ENCODE measurements around the gene CUZD1.
"Not testable (repeated sequence)": the region's sequence is repeated elsewhere in the genome, so short reads cannot be mapped to it uniquely, and the experiment has no call there.

Gene CUZD1

GRCh38 chr10:122845783-122846332, at the start of gene CUZD1:
TSS of gene CUZD1 (minus strand) at chr10:122845857. CDS start at chr10:122845843, 14 bp downstream.
- no peak for DNase-seq (ENCODE audit: low read depth in 1 of 2, low spot score in 1 of 2)

GRCh38 chr10:122894261-122894944, 48.7 kb upstream of the CUZD1 start:
- DNase-seq (ENCODE audit: low read depth in 1 of 2, low spot score in 1 of 2) = no peak

GRCh38 chr10:122884166-122884565, 38.5 kb upstream of the CUZD1 start:
- no peak for DNase-seq (ENCODE audit: low read depth in 1 of 2, low spot score in 1 of 2)

- DNase-seq (ENCODE audit: low read depth in 1 of 2, low spot score in 1 of 2) = no peak
These were observed 37.1 kb upstream of the CUZD1 start for GRCh38 chr10:122882766-122883165.

GRCh38 chr10:122879339-122880273, 33.9 kb upstream of the CUZD1 start, which contains the start of gene FAM24B:
TSS of gene FAM24B (minus strand) at chr10:122879581. CDS start at chr10:122850515, 29,066 bp downstream.
- DNase-seq (ENCODE audit: low read depth in 1 of 2, low spot score in 1 of 2) = peak; percentile 79 to 91

GRCh38 chr10:122878799-122879338, 33.2 kb upstream of the CUZD1 start:
- no peak for DNase-seq (ENCODE audit: low read depth in 1 of 2, low spot score in 1 of 2)

- no peak for DNase-seq (ENCODE audit: low read depth in 1 of 2, low spot score in 1 of 2)
These were observed 31.6 kb upstream of the CUZD1 start for GRCh38 chr10:122877264-122877663.

GRCh38 chr10:122876467-122876855, 30.8 kb upstream of the CUZD1 start:
- DNase-seq (ENCODE audit: low read depth in 1 of 2, low spot score in 1 of 2) = no peak

- no peak for DNase-seq (ENCODE audit: low read depth in 1 of 2, low spot score in 1 of 2)
These were observed 30.3 kb upstream of the CUZD1 start for GRCh38 chr10:122875843-122876466.

- DNase-seq (ENCODE audit: low read depth in 1 of 2, low spot score in 1 of 2) = not testable (repeated sequence)
These were observed 26.3 kb upstream of the CUZD1 start for GRCh38 chr10:122871947-122872346.

GRCh38 chr10:122868768-122869167, 23.1 kb upstream of the CUZD1 start:
- DNase-seq (ENCODE audit: low read depth in 1 of 2, low spot score in 1 of 2) = not testable (repeated sequence)

- not testable (repeated sequence) for DNase-seq (ENCODE audit: low read depth in 1 of 2, low spot score in 1 of 2)
These were observed 21.3 kb upstream of the CUZD1 start for GRCh38 chr10:122866757-122867482.

GRCh38 chr10:122864901-122865300, 19.2 kb upstream of the CUZD1 start:
- DNase-seq (ENCODE audit: low read depth in 1 of 2, low spot score in 1 of 2) = no peak

GRCh38 chr10:122864194-122864592, 18.5 kb upstream of the CUZD1 start:
- DNase-seq (ENCODE audit: low read depth in 1 of 2, low spot score in 1 of 2) = no peak

GRCh38 chr10:122863216-122864193, 17.8 kb upstream of the CUZD1 start:
- no peak for DNase-seq (ENCODE audit: low read depth in 1 of 2, low spot score in 1 of 2)

GRCh38 chr10:122861711-122862161, 16.1 kb upstream of the CUZD1 start:
- DNase-seq (ENCODE audit: low read depth in 1 of 2, low spot score in 1 of 2) = no peak

GRCh38 chr10:122859527-122859926, 13.9 kb upstream of the CUZD1 start:
- no peak for DNase-seq (ENCODE audit: low read depth in 1 of 2, low spot score in 1 of 2)

GRCh38 chr10:122858042-122858441, 12.4 kb upstream of the CUZD1 start:
- not testable (repeated sequence) for DNase-seq (ENCODE audit: low read depth in 1 of 2, low spot score in 1 of 2)

- no peak for DNase-seq (ENCODE audit: low read depth in 1 of 2, low spot score in 1 of 2)
These were observed 11.2 kb upstream of the CUZD1 start for GRCh38 chr10:122856902-122857301.

Measured in activated T-helper 1 cell treated with anti-CD3 and anti-CD28 coated beads, Interleukin-2, amount 50 U/mL, for 16 hours (primary cell).